Breast epithelium (tissue), 3 donors: Measurements from ENCODE around the gene NAIP.

Experiments
- POLR2A ChIP-seq: fragments of 450-650 bp; IDR thresholded peaks from one replicate; pipeline ENCODE4 v1.6.1; 2016; ENCODE audit warnings: antibody characterized with exemption, mild to moderate bottlenecking, moderate library complexity
- POLR2AphosphoS5 ChIP-seq, 3 donors: sonication (generic); formaldehyde crosslinking; IDR thresholded peaks; one replicate each; pipeline ENCODE4 v1.6.1; 2017; ENCODE audit warnings: antibody characterized with exemption in 3 of 3
- TF ChIP-seq, protein P1 (sequence below), 3 donors: fragments of 450-650 bp; IDR thresholded peaks; one replicate each; pipeline ENCODE4 v1.5.1; 2016 to 2017; ENCODE audit warnings: antibody characterized with exemption in 3 of 3, mild to moderate bottlenecking in 3 of 3, moderate library complexity in 3 of 3

GRCh38 chr5:71011194-71011792, 13.8 kb downstream of the NAIP start:
- no peak for TF ChIP-seq POLR2A
- TF ChIP-seq, protein P1, sequence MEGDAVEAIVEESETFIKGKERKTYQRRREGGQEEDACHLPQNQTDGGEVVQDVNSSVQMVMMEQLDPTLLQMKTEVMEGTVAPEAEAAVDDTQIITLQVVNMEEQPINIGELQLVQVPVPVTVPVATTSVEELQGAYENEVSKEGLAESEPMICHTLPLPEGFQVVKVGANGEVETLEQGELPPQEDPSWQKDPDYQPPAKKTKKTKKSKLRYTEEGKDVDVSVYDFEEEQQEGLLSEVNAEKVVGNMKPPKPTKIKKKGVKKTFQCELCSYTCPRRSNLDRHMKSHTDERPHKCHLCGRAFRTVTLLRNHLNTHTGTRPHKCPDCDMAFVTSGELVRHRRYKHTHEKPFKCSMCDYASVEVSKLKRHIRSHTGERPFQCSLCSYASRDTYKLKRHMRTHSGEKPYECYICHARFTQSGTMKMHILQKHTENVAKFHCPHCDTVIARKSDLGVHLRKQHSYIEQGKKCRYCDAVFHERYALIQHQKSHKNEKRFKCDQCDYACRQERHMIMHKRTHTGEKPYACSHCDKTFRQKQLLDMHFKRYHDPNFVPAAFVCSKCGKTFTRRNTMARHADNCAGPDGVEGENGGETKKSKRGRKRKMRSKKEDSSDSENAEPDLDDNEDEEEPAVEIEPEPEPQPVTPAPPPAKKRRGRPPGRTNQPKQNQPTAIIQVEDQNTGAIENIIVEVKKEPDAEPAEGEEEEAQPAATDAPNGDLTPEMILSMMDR (IDR thresholded peaks at IDR 0.05): no peak
- TF ChIP-seq POLR2AphosphoS5 (IDR thresholded peaks at IDR 0.05): no peak
